HCT116 (cell line): ENCODE results near the gene PLCXD3. TPM values are rescaled to one million over a fixed set of nuclear protein-coding genes. Genes with fewer than 3 reads are reported as not detected.

Source experiments
- ATAC-seq: fragments of 200-7000 bp; cut with Tn5 transposase; 2 replicates; pipeline ENCODE4 v1.9.1; 2020; ENCODE audit warnings: mild to moderate bottlenecking, moderate library complexity
- BruUV-seq: library from RNA; stranded (reverse); fragments of 400-500 nt; replicated peaks from 2 replicates; lab custom pipeline; 2021; lab: Mats Ljungman, UMichigan
- CTCF ChIA-PET: fragments of 300-600 bp; sonication (Branson Sonifier 250); formaldehyde crosslinking; loops from one replicate; lab custom pipeline; 2021; ENCODE audit warnings: antibody characterized with exemption; lab: Charles Lee
- POLR2A ChIA-PET: fragments of 300-600, 350-600 bp; sonication (Branson Sonifier 250); formaldehyde crosslinking; loops from one replicate; lab custom pipeline; 2021; ENCODE audit warnings: antibody characterized with exemption; lab: Charles Lee
- RAD21 ChIA-PET, 2 experiments: fragments of 300-600 bp; sonication (Branson Sonifier 250); formaldehyde crosslinking; loops; one replicate each; lab custom pipeline; 2023; ENCODE audit warnings: low total read pairs in 2 of 2; ENCODE audit not compliant: uncharacterized antibody in 2 of 2, unreplicated experiment in 2 of 2, low non-redundant PET in 1 of 2; lab: Charles Lee
- DNase-seq: peaks from one replicate; pipeline ENCODE4 v3.0.0-alpha.2; 2010; ENCODE audit warnings: low read depth, low spot score
- H2AFZ ChIP-seq: fragments of 200-600 bp; shearing (Covaris generic), sonication (generic); 2 replicates; pipeline ENCODE4 v1.6.1; 2017; ENCODE audit warnings: low read depth, mixed run types, mixed read lengths, antibody characterized with exemption, low read length; ENCODE audit not compliant: poor library complexity, severe bottlenecking
- H3K27ac ChIP-seq: 2 replicates; pipeline ENCODE4 v1.5.1; 2012; ENCODE audit warnings: low read depth, low read length
- H3K27me3 ChIP-seq: fragments of 200-600 bp; sonication (generic); 2 replicates; pipeline ENCODE4 v1.6.1; 2016; ENCODE audit warnings: mixed run types, low read length, mixed read lengths; ENCODE audit not compliant: insufficient read depth
- H3K36me3 ChIP-seq, 2 experiments: fragments of 200-500 bp in 1 of 2; fragments of 200-600 bp in 1 of 2; sonication (Bioruptor generic) in 1 of 2; sonication (generic) in 1 of 2; 2 replicates each; pipeline versions ENCODE4 v1.5.1 to v1.6.1; 2014 to 2016; ENCODE audit warnings: low read length in 2 of 2, inconsistent platforms in 1 of 2, mixed read lengths in 1 of 2, mixed run types in 1 of 2; ENCODE audit not compliant: insufficient read depth in 2 of 2, control insufficient read depth in 1 of 2
- H3K4me1 ChIP-seq, 2 experiments: fragments of 200-600 bp in 1 of 2; sonication (generic) in 1 of 2; 2 replicates each; pipeline versions ENCODE4 v1.5.1 to v1.6.1; 2012 to 2017; ENCODE audit warnings: low read length in 2 of 2, inconsistent platforms in 1 of 2, mild to moderate bottlenecking in 1 of 2, mixed read lengths in 1 of 2, mixed run types in 1 of 2, moderate library complexity in 1 of 2; ENCODE audit not compliant: insufficient read depth in 2 of 2, control insufficient read depth in 1 of 2
- H3K4me2 ChIP-seq: fragments of 200-600 bp; sonication (generic); 2 replicates; pipeline ENCODE4 v1.6.1; 2017; ENCODE audit warnings: mixed run types, low read length, mixed read lengths
- H3K4me3 ChIP-seq, 2 experiments: fragments of 200-600 bp in 1 of 2; sonication (generic) in 1 of 2; replicated peaks in 1 of 2; 2 replicates each; pipeline ENCODE4 v1.5.1; 2011 to 2016; ENCODE audit warnings: low read length in 2 of 2, control low read depth in 1 of 2, low read depth in 1 of 2, mild to moderate bottlenecking in 1 of 2, mixed read lengths in 1 of 2, mixed run types in 1 of 2
- H3K79me2 ChIP-seq: fragments of 200-600 bp; sonication (generic); 2 replicates; pipeline ENCODE4 v1.6.1; 2017; ENCODE audit warnings: mild to moderate bottlenecking, mixed run types, low read length, moderate library complexity, mixed read lengths; ENCODE audit not compliant: insufficient read depth
- H3K9ac ChIP-seq: fragments of 200-600 bp; sonication (generic); 2 replicates; pipeline ENCODE4 v1.6.1; 2016; ENCODE audit warnings: low read length, mixed read lengths
- H3K9me2 ChIP-seq: fragments of 200-600 bp; sonication (generic), shearing (Covaris generic); 2 replicates; pipeline ENCODE4 v1.6.1; 2017; ENCODE audit warnings: mixed run types, mild to moderate bottlenecking, moderate library complexity; ENCODE audit not compliant: insufficient read depth
- H3K9me3 ChIP-seq, 2 experiments: fragments of 200-500 bp in 1 of 2; fragments of 200-600 bp in 1 of 2; sonication (Bioruptor generic) in 1 of 2; sonication (generic) in 1 of 2; 2 replicates each; pipeline ENCODE4 v1.6.1; 2014 to 2017; ENCODE audit warnings: low read length in 2 of 2, mixed read lengths in 2 of 2, inconsistent platforms in 1 of 2, low read depth in 1 of 2, mild to moderate bottlenecking in 1 of 2, mixed run types in 1 of 2, moderate library complexity in 1 of 2; ENCODE audit not compliant: control insufficient read depth in 1 of 2, insufficient read depth in 1 of 2
- H4K20me1 ChIP-seq: fragments of 200-600 bp; sonication (generic), shearing (Covaris generic); 2 replicates; pipeline ENCODE4 v1.6.1; 2017; ENCODE audit warnings: mixed run types, mild to moderate bottlenecking, moderate library complexity; ENCODE audit not compliant: insufficient read depth
- CBX3 ChIP-seq: IDR thresholded peaks from 2 replicates; pipeline ENCODE4 v1.6.1; 2012; ENCODE audit warnings: low read depth
- EGR1 ChIP-seq: IDR thresholded peaks from 2 replicates; pipeline ENCODE4 v1.6.1; 2012; ENCODE audit warnings: low read depth
- ELF1 ChIP-seq: IDR thresholded peaks from 2 replicates; pipeline ENCODE4 v1.6.1; 2012; ENCODE audit warnings: low read depth, borderline replicate concordance
- EZH2 ChIP-seq: fragments of 200-600 bp; sonication (generic); IDR thresholded peaks from 2 replicates; pipeline ENCODE4 v1.6.1; 2017; ENCODE audit warnings: antibody characterized with exemption, mixed run types
- EZH2phosphoT487 ChIP-seq: fragments of 200-600 bp; IDR thresholded peaks from 2 replicates; pipeline ENCODE4 v1.6.1; 2018; ENCODE audit warnings: antibody characterized with exemption, borderline replicate concordance
- FOSL1 ChIP-seq: IDR thresholded peaks from 2 replicates; pipeline ENCODE4 v1.6.1; 2012; ENCODE audit warnings: low read depth
- JUND ChIP-seq: IDR thresholded peaks from 2 replicates; pipeline ENCODE4 v1.6.1; 2012
- POLR2A ChIP-seq: IDR thresholded peaks from 2 replicates; pipeline ENCODE4 v1.7.0; 2011; ENCODE audit warnings: borderline replicate concordance; ENCODE audit not compliant: insufficient read depth, insufficient read length; ENCODE audit errors: extremely low read depth
- POLR2AphosphoS5 ChIP-seq: IDR thresholded peaks from 2 replicates; pipeline ENCODE4 v1.6.1; 2011; ENCODE audit warnings: mild to moderate bottlenecking, low read depth, low read length, moderate library complexity
- RAD21 ChIP-seq: IDR thresholded peaks from 2 replicates; pipeline ENCODE4 v1.6.1; 2012; ENCODE audit warnings: low read depth, mild to moderate bottlenecking
- SIN3A ChIP-seq: IDR thresholded peaks from 2 replicates; pipeline ENCODE4 v1.6.1; 2012; ENCODE audit warnings: low read depth
- SP1 ChIP-seq: IDR thresholded peaks from 2 replicates; pipeline ENCODE4 v1.6.1; 2012; ENCODE audit warnings: low read depth
- SRF ChIP-seq: IDR thresholded peaks from 2 replicates; pipeline ENCODE4 v1.6.1; 2012; ENCODE audit warnings: low read depth
- TCF7L2 ChIP-seq: IDR thresholded peaks from 2 replicates; pipeline ENCODE4 v1.7.0; 2011; ENCODE audit warnings: borderline replicate concordance, inconsistent platforms; ENCODE audit not compliant: insufficient read depth, insufficient read length; ENCODE audit errors: extremely low read depth
- YY1 ChIP-seq: IDR thresholded peaks from 2 replicates; pipeline ENCODE4 v1.6.1; 2011; ENCODE audit warnings: low read length, low read depth, moderate library complexity, mild to moderate bottlenecking; ENCODE audit not compliant: insufficient replicate concordance; ENCODE audit errors: extremely low read depth
- intact Hi-C: fragments of 100-400 bp; cut with micrococcal nuclease; formaldehyde crosslinking; loops from 2 replicates; pipeline ENCODE4 v1.10.0; 2022
- total RNA-seq: library from RNA; stranded (reverse); gene quantifications from one replicate; pipeline ENCODE4 v1.2.1, GENCODE V29; 2021; ENCODE audit not compliant: unreplicated experiment
- TF ChIP-seq, protein P1 (sequence below): IDR thresholded peaks from 2 replicates; pipeline ENCODE4 v1.6.1; 2012
- TF ChIP-seq, protein P2 (sequence below), 3 experiments: fragments of 200-600 bp in 1 of 3; sonication (generic) in 1 of 3; IDR thresholded peaks in 2 of 3; conservative IDR thresholded peaks in 1 of 3; 2 replicates each; pipeline ENCODE4 v1.5.1; 2012 to 2017; ENCODE audit warnings: low read depth in 2 of 3, low read length in 2 of 3, antibody characterized with exemption in 1 of 3, borderline replicate concordance in 1 of 3, control low read depth in 1 of 3, mild to moderate bottlenecking in 1 of 3, mixed read lengths in 1 of 3, mixed run types in 1 of 3, moderate library complexity in 1 of 3; ENCODE audit not compliant: insufficient read depth in 1 of 3
- TF ChIP-seq, protein P3 (sequence below): IDR thresholded peaks from 2 replicates; pipeline ENCODE4 v1.6.1; 2012

PLCXD3 gene
- total RNA-seq, 1 experiment from 2014 or later: not detected

DNA sequence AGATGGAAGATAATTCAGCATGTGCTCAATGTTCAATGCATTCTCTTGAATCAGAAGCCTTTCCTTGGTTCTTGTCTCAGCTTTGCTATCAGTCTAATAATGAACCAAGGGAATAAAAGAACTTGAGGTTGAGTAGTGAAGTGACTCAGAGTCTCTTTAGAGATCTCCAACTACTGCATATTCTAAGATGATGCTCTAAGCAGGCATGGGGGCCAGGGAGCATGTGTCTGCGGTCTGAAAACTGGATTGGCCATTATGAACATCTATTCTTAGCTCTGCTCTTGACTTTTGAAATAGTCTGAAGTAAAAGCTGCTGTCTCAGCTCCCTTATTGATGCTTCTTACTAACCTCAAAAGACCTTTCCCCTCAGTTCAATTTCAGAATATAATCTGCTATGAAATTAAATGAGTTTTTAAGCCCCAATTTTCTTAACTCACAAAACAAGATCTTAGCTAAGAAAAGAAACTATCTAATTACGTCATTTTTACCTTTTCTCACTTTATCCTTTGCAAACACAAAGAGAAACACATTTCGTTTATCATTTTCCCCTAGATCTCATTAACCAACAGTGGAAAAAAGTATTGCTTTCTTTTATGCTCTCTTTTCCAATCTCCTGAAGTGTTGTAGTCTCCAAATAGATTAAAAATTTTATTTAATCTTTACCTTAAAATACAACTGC, 44.8 kb downstream of the PLCXD3 start:
- ChIA-PET RAD21 (no interaction called here), CTCF (interaction anchor here (1.0 kb wide), 1 partner anchor 17 kb away, joined by 3 read pairs; no protein-coding TSS in a partner anchor), POLR2A (no interaction called here)
- H3K9ac ChIP-seq: no peak overlapping the region
- H3K36me3 ChIP-seq: no peaks in the 10 kb centered on the region
- ATAC-seq: no peak
- no peak overlapping the region for H3K4me3 ChIP-seq
- no peaks in the 10 kb centered on the region for H3K9me2 ChIP-seq
- no peak overlapping the region for H3K4me2 ChIP-seq
- intact Hi-C loops: no loop called here
- no peaks in the 10 kb centered on the region for H3K79me2 ChIP-seq
- no peaks in the 10 kb centered on the region for H3K4me1 ChIP-seq
- DNase-seq: no peak
- no peak overlapping the region for H3K27ac ChIP-seq
- no peaks in the 10 kb centered on the region for H3K27me3 ChIP-seq
- BruUV-seq: no TSS peak
- H2AFZ ChIP-seq: no peak overlapping the region
- H4K20me1 ChIP-seq: no peaks in the 10 kb centered on the region
- no peak for TF ChIP-seq POLR2AphosphoS5
- no peaks in the 10 kb centered on the region for H3K9me3 ChIP-seq

DNA sequence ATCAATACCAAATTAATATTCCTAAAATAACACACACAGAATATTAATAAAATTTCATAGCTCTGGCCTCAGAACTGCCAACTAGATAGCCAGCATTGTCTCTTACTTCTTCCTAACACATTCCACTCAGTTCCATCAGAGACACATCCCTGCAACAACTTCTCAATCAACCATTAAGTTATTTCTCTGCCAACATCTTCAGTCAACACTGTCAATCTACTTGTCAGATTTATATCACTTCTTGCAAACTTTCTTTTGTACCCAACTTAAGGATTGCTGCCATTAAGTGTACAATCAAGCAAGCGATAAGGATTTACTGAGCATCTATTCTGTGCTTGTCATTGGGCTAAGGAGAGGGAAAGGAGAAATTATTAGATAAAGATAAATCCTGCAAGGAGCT, 50.8 kb downstream of the PLCXD3 start:
- no peak for DNase-seq
- no peak for ATAC-seq

More for the DNA sequence above, 50.8 kb downstream of the PLCXD3 start:
- ChIA-PET POLR2A (no interaction called here), RAD21 (no interaction called here), CTCF (no interaction called here)
- no peak overlapping the region for H3K4me3 ChIP-seq
- intact Hi-C loops: no loop called here
- no peaks in the 10 kb centered on the region for H3K4me1 ChIP-seq
- H4K20me1 ChIP-seq: no peaks in the 10 kb centered on the region
- H3K79me2 ChIP-seq: no peaks in the 10 kb centered on the region
- TF ChIP-seq YY1 (no peak), EZH2phosphoT487 (no peak), FOSL1 (no peak), JUND (no peak), POLR2AphosphoS5 (no peak), SIN3A (no peak), SP1 (no peak), SRF (no peak), POLR2A (no peak), CBX3 (no peak), RAD21 (no peak), ELF1 (no peak), TCF7L2 (no peak), EGR1 (no peak), EZH2 (no peak)
- TF ChIP-seq, protein P1, sequence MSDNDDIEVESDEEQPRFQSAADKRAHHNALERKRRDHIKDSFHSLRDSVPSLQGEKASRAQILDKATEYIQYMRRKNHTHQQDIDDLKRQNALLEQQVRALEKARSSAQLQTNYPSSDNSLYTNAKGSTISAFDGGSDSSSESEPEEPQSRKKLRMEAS: no peak
- TF ChIP-seq, protein P2, sequence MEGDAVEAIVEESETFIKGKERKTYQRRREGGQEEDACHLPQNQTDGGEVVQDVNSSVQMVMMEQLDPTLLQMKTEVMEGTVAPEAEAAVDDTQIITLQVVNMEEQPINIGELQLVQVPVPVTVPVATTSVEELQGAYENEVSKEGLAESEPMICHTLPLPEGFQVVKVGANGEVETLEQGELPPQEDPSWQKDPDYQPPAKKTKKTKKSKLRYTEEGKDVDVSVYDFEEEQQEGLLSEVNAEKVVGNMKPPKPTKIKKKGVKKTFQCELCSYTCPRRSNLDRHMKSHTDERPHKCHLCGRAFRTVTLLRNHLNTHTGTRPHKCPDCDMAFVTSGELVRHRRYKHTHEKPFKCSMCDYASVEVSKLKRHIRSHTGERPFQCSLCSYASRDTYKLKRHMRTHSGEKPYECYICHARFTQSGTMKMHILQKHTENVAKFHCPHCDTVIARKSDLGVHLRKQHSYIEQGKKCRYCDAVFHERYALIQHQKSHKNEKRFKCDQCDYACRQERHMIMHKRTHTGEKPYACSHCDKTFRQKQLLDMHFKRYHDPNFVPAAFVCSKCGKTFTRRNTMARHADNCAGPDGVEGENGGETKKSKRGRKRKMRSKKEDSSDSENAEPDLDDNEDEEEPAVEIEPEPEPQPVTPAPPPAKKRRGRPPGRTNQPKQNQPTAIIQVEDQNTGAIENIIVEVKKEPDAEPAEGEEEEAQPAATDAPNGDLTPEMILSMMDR (IDR thresholded peaks at IDR 0.05 in 2 of 3, conservative IDR thresholded peaks at IDR 0.05 in 1 of 3; ENCODE audit: borderline replicate concordance in 1 of 3, insufficient read depth in 1 of 3, low read depth in 2 of 3, low read length in 2 of 3): no peak
- TF ChIP-seq, protein P3, sequence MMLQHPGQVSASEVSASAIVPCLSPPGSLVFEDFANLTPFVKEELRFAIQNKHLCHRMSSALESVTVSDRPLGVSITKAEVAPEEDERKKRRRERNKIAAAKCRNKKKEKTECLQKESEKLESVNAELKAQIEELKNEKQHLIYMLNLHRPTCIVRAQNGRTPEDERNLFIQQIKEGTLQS: no peak
- H3K9me3 ChIP-seq: no peaks in the 10 kb centered on the region
- no peaks in the 10 kb centered on the region for H3K9me2 ChIP-seq
- BruUV-seq: no TSS peak
- no peaks in the 10 kb centered on the region for H3K36me3 ChIP-seq
- H3K9ac ChIP-seq: no peak overlapping the region
- H3K27ac ChIP-seq: no peak overlapping the region
- H2AFZ ChIP-seq: no peak overlapping the region
- H3K27me3 ChIP-seq: no peaks in the 10 kb centered on the region
- no peak overlapping the region for H3K4me2 ChIP-seq
